Middle frontal gyrus (tissue), 1 donor: ENCODE measurements around the gene FOXJ3.

Source experiments
- DNase-seq: peaks from one replicate; pipeline ENCODE4 v3.0.0-alpha.2; 2015; ENCODE audit warnings: low spot score; ENCODE audit errors: extremely low spot score

The FOXJ3 gene

GRCh38 chr1:42334240-42335049, 590 bp downstream of the FOXJ3 start:
- DNase-seq: peak; percentile 33

- no peak for DNase-seq
Measured at GRCh38 chr1:42333662-42334239, 1.3 kb downstream of the FOXJ3 start.

GRCh38 chr1:42332877-42333276, 2.2 kb downstream of the FOXJ3 start:
- DNase-seq: no peak

- DNase-seq: no peak
Measured at GRCh38 chr1:42330215-42330614, 4.8 kb downstream of the FOXJ3 start.

- no peak for DNase-seq
Measured at GRCh38 chr1:42328916-42329496, 6.0 kb downstream of the FOXJ3 start.

- no peak for DNase-seq
Measured at GRCh38 chr1:42328047-42328625, 6.9 kb downstream of the FOXJ3 start.

- no peak for DNase-seq
Measured at GRCh38 chr1:42325014-42325402, 10.0 kb downstream of the FOXJ3 start.

- no peak for DNase-seq
Measured at GRCh38 chr1:42324398-42325013, 10.5 kb downstream of the FOXJ3 start.

GRCh38 chr1:42323551-42323950, 11.5 kb downstream of the FOXJ3 start:
- no peak for DNase-seq

- no peak for DNase-seq
Measured at GRCh38 chr1:42322577-42322976, 12.5 kb downstream of the FOXJ3 start.

GRCh38 chr1:42321731-42322130, 13.3 kb downstream of the FOXJ3 start:
- no peak for DNase-seq

- DNase-seq: no peak
Measured at GRCh38 chr1:42320708-42321107, 14.3 kb downstream of the FOXJ3 start.

GRCh38 chr1:42319871-42320484, 15.1 kb downstream of the FOXJ3 start:
- no peak for DNase-seq

- DNase-seq: no peak
Measured at GRCh38 chr1:42319128-42319851, 15.7 kb downstream of the FOXJ3 start.

GRCh38 chr1:42318601-42319000, 16.4 kb downstream of the FOXJ3 start:
- DNase-seq: no peak

GRCh38 chr1:42317308-42317707, 17.7 kb downstream of the FOXJ3 start:
- no peak for DNase-seq

- no peak for DNase-seq
Measured at GRCh38 chr1:42316292-42316691, 18.7 kb downstream of the FOXJ3 start.

GRCh38 chr1:42315500-42315899, 19.5 kb downstream of the FOXJ3 start:
- DNase-seq: no peak

- no peak for DNase-seq
Measured at GRCh38 chr1:42313970-42314369, 21.1 kb downstream of the FOXJ3 start.

- DNase-seq: no peak
Measured at GRCh38 chr1:42312576-42313212, 22.3 kb downstream of the FOXJ3 start.
